NT2/D1 (cell line): ENCODE results near the gene MRPL40.

Experiments used
- YY1 ChIP-seq: IDR thresholded peaks from 2 replicates; pipeline ENCODE4 v1.6.1; 2011; ENCODE audit not compliant: insufficient read length, insufficient read depth
- ZNF274 ChIP-seq: IDR thresholded peaks from 2 replicates; pipeline ENCODE4 v1.6.1; 2011; ENCODE audit warnings: mild to moderate bottlenecking, low read depth, low read length

GRCh38 chr22:19404676-19405075, 27.7 kb upstream of the MRPL40 start:
- TF ChIP-seq YY1 (no peak), ZNF274 (no peak)
